ENCODE measurements around the gene MMP23B. TPM values are rescaled to one million over a fixed set of nuclear protein-coding genes. Genes with fewer than 3 reads are reported as not detected.
"Not testable (repeated sequence)": the region's sequence is repeated elsewhere in the genome, so short reads cannot be mapped to it uniquely, and the experiment has no call there.

Gene MMP23B
- total RNA-seq, 2 experiments from 2014 or later = 0.64 to 0.99 TPM

DNA sequence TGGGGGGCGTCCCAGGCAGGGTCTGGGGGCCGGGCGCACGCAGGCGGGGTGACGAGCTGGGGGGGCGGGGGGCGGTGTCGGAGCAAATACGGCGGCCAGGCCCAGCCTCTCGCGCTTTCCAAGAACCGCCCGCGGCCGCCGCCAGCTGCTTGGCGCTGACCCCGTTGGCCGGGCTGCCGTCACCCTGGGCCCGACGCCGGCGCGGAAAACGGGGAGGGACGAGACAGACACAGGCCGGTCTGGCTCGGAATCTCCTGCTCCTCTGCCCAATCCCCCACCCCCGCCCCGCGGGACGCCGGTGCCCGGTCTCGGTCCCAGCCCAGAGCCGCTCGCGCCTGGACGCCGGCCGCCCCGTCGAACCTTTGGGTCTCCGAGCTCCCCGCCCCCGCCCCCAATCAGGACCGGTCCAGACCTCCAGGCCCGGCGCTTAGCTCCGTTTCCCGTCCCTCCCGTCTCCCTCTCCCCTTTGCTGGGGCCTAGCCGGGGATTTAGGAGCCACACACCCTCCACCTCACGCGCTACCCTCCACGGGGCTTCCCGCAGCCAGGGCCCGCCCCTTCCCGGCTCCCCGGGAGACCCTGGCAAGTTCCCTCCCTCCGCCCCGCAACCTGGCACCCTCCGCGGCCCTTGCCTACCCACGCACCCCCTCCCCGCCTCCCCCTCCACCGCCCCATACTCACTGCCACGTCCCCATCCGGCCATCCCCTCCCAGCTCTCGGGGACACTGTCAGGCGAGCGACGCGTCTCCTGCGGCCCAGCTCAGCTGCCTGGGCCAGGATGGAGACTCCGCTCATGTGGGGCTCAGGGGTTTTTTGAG, 800 bp upstream of the MMP23B start:
- peaks cover 4% of the 10 kb centered on the region for H3K4me1 Mint-ChIP-seq (ENCODE audit: low read depth)
- peaks cover 2% of the 10 kb centered on the region for H3K36me3 Mint-ChIP-seq (ENCODE audit: low read depth)
- intact Hi-C loops (cut with micrococcal nuclease) = no loop called here
- H3K4me3 Mint-ChIP-seq = no peak overlapping the region
- H3K27ac Mint-ChIP-seq = no peak overlapping the region
- H3K27me3 Mint-ChIP-seq (ENCODE audit: low read depth) = peaks cover 4% of the 10 kb centered on the region
- H3K9me3 Mint-ChIP-seq = no peaks in the 10 kb centered on the region
- CTCF ChIA-PET = interaction anchor here (0.7 kb wide), 1 partner anchor 407 kb away, joined by 3 read pairs; no protein-coding TSS in a partner anchor
- DNase-seq = no peak

DNA sequence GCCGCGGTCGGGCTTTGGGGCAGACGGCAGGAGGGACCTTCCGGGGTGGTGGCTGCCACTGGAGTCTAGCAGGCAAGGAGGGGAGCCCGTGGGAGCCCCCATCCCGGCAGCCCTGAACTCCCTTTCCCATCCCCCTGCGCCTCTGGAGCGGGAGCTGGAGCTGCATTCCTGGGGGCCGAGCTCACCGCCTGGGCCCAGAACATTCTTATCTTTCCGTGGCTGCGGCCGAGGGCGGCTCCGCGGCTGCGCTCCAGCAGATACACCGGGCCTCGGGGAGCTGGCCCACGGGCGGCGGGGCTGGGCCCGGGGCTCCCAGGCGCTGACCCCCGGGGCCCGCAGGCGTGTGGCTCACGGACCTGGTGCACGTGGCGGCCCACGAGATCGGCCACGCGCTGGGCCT, 1.4 kb downstream of the MMP23B start:
- H3K36me3 Mint-ChIP-seq (ENCODE audit: low read depth); intact Hi-C loops (cut with micrococcal nuclease); DNase-seq; H3K27ac Mint-ChIP-seq; H3K9me3 Mint-ChIP-seq; H3K27me3 Mint-ChIP-seq (ENCODE audit: low read depth); CTCF ChIA-PET; H3K4me3 Mint-ChIP-seq; H3K4me1 Mint-ChIP-seq (ENCODE audit: low read depth): not testable (repeated sequence)

DNA sequence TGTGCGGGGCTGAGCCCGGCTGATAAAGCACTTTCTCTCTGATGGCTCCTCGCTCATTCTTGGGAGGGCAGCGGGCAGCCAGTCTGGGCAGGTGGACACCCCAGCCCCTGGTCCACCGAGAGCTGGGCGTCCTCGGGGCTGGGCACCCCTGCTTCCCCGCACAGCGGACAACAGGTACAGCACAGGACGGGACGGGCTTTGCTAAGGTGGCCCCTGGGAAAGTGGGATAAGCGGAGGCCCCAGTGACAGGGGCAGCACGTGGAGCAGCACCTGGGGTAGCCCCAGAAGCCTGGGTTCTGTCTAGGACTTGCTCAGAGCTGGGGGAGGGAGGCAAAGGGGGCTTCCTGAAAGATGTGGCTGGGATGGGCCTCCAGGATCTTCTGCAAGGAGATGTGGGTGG, 2.6 kb downstream of the MMP23B start:
- H3K27ac Mint-ChIP-seq; H3K9me3 Mint-ChIP-seq; H3K4me3 Mint-ChIP-seq; CTCF ChIA-PET; H3K27me3 Mint-ChIP-seq (ENCODE audit: low read depth); DNase-seq; H3K4me1 Mint-ChIP-seq (ENCODE audit: low read depth); H3K36me3 Mint-ChIP-seq (ENCODE audit: low read depth); intact Hi-C loops (cut with micrococcal nuclease): not testable (repeated sequence)

DNA sequence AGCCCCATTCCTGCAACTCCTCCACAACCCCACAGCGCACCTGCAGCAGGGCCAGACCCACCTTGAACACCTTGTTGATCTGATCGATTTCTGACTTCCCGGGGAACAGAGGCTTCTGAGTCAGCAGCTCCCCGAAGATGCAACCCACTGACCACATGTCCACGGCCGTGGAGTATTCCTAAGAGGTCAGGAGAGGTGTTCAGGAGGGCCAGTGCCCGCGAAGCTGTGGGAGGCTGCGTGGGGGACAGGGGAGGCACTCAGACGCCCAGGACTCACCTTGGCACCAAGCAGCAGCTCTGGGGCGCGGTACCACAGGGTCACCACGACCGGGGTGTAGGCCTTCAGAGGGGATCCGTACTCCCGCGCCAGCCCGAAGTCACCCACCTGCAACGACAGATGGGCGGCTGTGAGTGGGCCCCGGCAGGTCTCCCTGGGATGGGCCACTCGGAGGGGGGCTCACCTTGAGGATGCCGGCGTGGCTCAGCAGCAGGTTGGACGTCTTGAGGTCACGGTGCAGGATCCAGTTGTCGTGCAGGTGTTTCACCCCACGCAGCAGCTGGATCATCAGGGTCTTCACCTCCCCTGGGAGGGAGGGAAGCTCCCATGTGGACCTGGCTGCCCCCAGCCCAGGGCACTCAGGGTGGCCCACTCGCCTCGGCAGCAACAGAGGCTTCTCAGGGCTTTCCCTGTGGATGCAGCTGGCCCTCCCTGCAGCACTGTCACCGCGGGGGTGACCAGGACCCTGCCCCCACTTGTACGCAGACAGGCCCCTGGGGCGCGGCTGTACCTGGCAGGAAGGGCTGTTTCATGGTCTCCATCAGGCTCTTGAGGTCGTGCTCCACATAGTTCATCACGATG, 4.9 kb downstream of the MMP23B start:
- H3K4me1 Mint-ChIP-seq (ENCODE audit: low read depth); H3K27me3 Mint-ChIP-seq (ENCODE audit: low read depth); H3K9me3 Mint-ChIP-seq; DNase-seq; H3K4me3 Mint-ChIP-seq; H3K27ac Mint-ChIP-seq; CTCF ChIA-PET; H3K36me3 Mint-ChIP-seq (ENCODE audit: low read depth); intact Hi-C loops (cut with micrococcal nuclease): not testable (repeated sequence)

GRCh38 chr1:1637479-1637875, 5.5 kb downstream of the MMP23B start:
- CTCF ChIA-PET; H3K27ac Mint-ChIP-seq; H3K27me3 Mint-ChIP-seq (ENCODE audit: low read depth); H3K4me1 Mint-ChIP-seq (ENCODE audit: low read depth); intact Hi-C loops (cut with micrococcal nuclease); DNase-seq; H3K9me3 Mint-ChIP-seq; H3K36me3 Mint-ChIP-seq (ENCODE audit: low read depth); H3K4me3 Mint-ChIP-seq: not testable (repeated sequence)

DNA sequence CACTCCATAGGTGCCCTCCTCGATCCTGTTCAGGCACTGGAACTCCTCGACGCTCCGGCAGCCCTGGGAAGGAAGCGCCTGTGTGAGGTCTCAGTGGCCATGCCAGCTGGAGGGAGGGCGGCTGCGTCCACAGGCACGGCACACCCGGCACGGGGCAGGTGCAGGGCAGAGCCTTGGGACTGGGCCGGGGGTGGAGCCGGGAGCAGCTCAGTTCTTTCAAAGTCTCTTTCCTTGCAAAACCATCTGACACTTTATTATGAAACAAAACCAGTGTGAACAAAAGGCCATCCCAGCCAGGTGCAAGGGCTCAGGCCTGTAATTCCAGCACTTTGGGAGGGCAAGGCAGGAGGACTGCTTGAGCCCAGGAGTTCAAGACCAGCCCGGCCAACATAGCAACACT, 6.6 kb downstream of the MMP23B start:
- not testable (repeated sequence) for H3K27me3 Mint-ChIP-seq (ENCODE audit: low read depth); H3K4me3 Mint-ChIP-seq

DNA sequence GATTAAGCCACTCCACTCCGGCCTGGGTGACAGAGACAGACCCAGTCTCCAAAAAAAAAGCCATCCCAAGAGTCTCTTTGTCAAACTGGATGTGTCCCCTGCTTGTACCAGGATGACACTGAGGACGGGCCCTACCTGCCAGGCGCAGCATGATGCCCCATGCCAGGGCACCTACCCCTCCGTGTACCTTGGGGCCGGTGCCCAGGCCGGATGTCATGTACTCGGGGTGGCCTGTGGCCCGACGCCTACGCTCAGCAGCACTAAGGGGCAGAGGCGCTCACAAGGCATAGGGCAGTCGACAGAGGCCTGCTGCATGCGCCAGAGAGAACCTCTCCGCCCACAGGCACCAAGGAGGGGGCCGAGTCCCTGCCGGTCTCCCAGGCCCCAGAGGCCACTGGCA, 7.4 kb downstream of the MMP23B start:
- H3K9me3 Mint-ChIP-seq; H3K4me3 Mint-ChIP-seq; H3K27ac Mint-ChIP-seq; H3K4me1 Mint-ChIP-seq (ENCODE audit: low read depth); DNase-seq; H3K36me3 Mint-ChIP-seq (ENCODE audit: low read depth); intact Hi-C loops (cut with micrococcal nuclease); CTCF ChIA-PET; H3K27me3 Mint-ChIP-seq (ENCODE audit: low read depth): not testable (repeated sequence)

More for the DNA sequence above, 6.6 kb downstream of the MMP23B start:
- H3K36me3 Mint-ChIP-seq (ENCODE audit: low read depth); DNase-seq; H3K27ac Mint-ChIP-seq; H3K9me3 Mint-ChIP-seq; CTCF ChIA-PET; intact Hi-C loops (cut with micrococcal nuclease); H3K4me1 Mint-ChIP-seq (ENCODE audit: low read depth): not testable (repeated sequence)

DNA sequence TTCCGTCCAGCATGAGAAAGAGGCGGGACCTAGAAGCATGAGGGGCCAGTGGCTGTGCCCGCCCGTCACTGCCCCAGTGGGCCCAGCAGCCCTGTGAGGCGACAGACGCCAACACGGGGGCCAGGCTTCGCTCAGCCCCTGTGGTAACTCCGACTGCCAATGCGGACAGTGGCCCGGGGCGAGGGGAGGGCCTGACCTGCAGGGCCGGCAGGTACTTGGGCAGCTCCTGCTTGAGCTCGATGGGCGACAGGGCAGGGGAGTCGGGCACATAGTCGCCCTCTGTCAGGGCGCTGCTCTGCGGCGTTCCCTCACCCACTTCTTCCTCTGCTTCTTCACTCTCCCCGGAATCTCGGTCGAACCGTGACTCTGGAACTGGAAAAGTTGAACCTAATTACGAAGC, 8.1 kb downstream of the MMP23B start:
- H3K4me1 Mint-ChIP-seq (ENCODE audit: low read depth); CTCF ChIA-PET; H3K36me3 Mint-ChIP-seq (ENCODE audit: low read depth); H3K4me3 Mint-ChIP-seq; H3K9me3 Mint-ChIP-seq; H3K27ac Mint-ChIP-seq; H3K27me3 Mint-ChIP-seq (ENCODE audit: low read depth); DNase-seq; intact Hi-C loops (cut with micrococcal nuclease): not testable (repeated sequence)

DNA sequence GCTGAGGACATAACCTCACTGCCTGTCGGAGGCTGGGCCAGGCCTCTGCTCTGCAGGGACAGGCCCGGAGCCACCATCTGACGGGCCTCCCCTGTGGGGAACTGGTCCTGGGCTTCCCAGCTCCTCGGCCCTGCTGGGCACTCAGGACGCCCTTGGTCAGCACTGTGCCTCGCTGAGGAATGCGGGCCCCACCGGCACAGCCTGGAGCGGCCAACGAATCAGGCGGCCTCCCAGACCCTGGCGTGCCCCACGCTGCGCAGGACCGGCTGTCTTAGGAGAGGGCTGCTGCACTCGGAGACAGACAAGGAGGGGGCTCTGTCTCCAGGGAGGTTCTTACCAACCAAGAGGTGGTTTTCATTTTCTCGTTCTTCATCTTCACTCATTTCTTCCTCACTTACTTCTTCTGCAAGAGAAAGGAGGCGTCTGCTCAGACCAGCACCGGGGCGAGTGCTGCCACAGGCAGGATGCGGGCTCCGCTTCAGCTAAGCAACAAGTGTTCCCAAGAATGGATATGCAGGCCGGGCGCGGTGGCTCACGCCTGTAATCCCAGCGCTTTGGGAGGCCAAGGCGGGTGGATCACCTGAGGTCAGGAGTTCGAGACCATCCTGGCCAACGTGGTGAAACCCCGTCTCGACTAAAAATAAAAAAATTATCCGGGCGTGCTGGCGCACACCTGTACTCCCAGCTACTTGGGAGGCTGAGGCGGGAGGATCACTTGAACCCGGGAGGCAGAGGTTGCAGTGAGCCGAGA, 8.9 kb downstream of the MMP23B start:
- H3K27ac Mint-ChIP-seq; intact Hi-C loops (cut with micrococcal nuclease); CTCF ChIA-PET; H3K4me1 Mint-ChIP-seq (ENCODE audit: low read depth); DNase-seq; H3K36me3 Mint-ChIP-seq (ENCODE audit: low read depth); H3K9me3 Mint-ChIP-seq; H3K4me3 Mint-ChIP-seq; H3K27me3 Mint-ChIP-seq (ENCODE audit: low read depth): not testable (repeated sequence)

- CTCF ChIA-PET; intact Hi-C loops (cut with micrococcal nuclease); DNase-seq; H3K4me3 Mint-ChIP-seq; H3K27ac Mint-ChIP-seq; H3K27me3 Mint-ChIP-seq (ENCODE audit: low read depth); H3K4me1 Mint-ChIP-seq (ENCODE audit: low read depth); H3K9me3 Mint-ChIP-seq: not testable (repeated sequence)
- peaks cover 27% of the 10 kb centered on the region for H3K36me3 Mint-ChIP-seq (ENCODE audit: low read depth)
Observed at GRCh38 chr1:1646326-1646725, 14.4 kb downstream of the MMP23B start.

GRCh38 chr1:1647567-1648241, 15.7 kb downstream of the MMP23B start:
- H3K27ac Mint-ChIP-seq; H3K4me1 Mint-ChIP-seq (ENCODE audit: low read depth); H3K9me3 Mint-ChIP-seq; H3K27me3 Mint-ChIP-seq (ENCODE audit: low read depth); intact Hi-C loops (cut with micrococcal nuclease); H3K4me3 Mint-ChIP-seq; DNase-seq: not testable (repeated sequence)
- CTCF ChIA-PET = interaction anchor here (0.6 kb wide), 1 partner anchor 409 kb away, joined by 4 read pairs; no protein-coding TSS in a partner anchor
- peaks cover 37% of the 10 kb centered on the region for H3K36me3 Mint-ChIP-seq (ENCODE audit: low read depth)

DNA sequence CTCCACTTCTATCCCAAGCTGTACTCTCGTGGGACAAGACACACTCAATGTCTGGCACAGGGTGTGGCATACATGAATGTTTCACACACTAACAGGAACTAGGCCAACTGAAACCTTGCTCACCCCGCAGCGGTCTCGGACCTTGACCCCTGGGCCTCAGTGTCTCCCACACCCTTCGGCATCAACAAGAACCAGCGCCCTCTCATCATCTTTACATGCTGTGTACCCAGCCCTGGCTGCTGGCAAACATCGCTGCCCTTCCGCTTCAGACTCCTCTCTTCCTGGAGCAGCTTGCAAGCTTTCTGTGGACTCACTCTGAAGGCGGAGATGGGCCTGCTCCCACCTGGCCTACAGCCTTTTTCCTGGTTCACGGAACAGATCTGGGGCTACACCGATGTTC, 16.3 kb downstream of the MMP23B start:
- H3K4me3 Mint-ChIP-seq; intact Hi-C loops (cut with micrococcal nuclease); H3K4me1 Mint-ChIP-seq (ENCODE audit: low read depth); H3K9me3 Mint-ChIP-seq; DNase-seq; H3K27ac Mint-ChIP-seq; H3K27me3 Mint-ChIP-seq (ENCODE audit: low read depth): not testable (repeated sequence)
- peaks cover 38% of the 10 kb centered on the region for H3K36me3 Mint-ChIP-seq (ENCODE audit: low read depth)
- CTCF ChIA-PET = interaction anchor here (0.6 kb wide), 1 partner anchor 408 kb away, joined by 4 read pairs; no protein-coding TSS in a partner anchor
